ENCODE data around the gene LDLRAD3. TPM values are rescaled to one million over a fixed set of nuclear protein-coding genes. Genes with fewer than 3 reads are reported as not detected.

The LDLRAD3 gene
- total RNA-seq, 2 donors from 2014 or later = 19.2 to 30.6 TPM

DNA sequence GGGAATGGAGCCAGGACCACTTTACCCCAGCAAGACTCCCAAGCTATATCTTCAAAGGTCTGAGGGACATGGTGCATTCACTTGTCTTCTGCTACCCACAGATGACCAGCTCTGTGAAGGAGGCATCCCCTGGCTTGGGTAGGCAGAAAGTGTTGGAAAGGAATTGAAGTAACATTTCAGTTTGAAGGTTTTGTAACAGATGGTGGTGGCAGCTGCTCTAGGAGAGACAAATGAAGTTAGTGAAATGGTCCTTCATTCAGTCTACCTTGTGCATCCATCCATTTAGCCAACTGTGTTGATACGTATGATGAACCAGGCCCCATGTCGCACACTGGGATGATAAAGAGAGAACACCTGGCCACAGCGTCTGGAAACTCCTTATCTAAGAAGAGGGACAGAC, 204.8 kb downstream of the LDLRAD3 start:
- no peak overlapping the region for H3K4me3 Mint-ChIP-seq
- 92 to 100% methylated on average over 3 of the region's 3 CpGs for WGBS, 2 experiments (ENCODE audit: insufficient coverage in 1 of 2, insufficient read length in 1 of 2)

DNA sequence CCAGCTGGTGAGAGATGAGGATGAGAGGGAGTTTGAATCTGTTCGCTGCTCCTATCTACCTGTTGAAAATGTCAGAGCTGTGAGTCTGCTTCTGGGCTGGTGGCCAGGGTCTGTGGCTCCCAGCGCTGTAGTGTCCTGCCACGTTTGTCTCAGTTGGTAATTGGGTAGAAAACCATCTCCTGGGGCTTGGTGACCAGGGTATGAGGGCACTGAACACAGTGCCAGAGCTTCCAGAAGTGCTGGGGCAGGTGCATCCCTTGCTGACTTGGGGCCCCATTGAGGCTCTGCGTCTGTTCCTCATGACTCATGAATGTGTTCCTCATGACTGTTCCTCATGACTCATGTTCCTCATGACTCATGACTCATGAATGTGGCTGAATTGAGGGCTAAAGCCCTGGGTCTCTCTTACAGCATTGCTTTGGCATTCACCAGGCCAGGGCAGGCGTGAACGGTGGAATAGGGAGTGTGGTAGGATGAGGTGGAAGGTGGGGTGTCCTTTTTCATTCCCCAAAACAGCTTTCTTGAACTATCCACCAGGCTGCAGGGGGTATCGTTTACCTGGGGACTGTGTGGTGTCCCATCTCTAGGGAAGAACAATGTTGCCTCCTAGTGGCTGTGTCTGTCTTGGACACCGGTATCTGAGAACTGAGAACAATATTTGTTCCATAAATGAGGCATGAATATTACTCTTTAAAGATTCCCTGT, 205.8 kb downstream of the LDLRAD3 start:
- H3K27me3 Mint-ChIP-seq (ENCODE audit: insufficient read depth) = no peaks in the 10 kb centered on the region
- H3K9me3 Mint-ChIP-seq = no peaks in the 10 kb centered on the region
- H3K27ac ChIP-seq (ENCODE audit: low read depth, low read length) = peak overlapping the region; percentile 9
- H3K4me1 ChIP-seq (ENCODE audit: control insufficient read depth, insufficient read depth, low read length) = peaks cover 7% of the 10 kb centered on the region
- no peak overlapping the region for H3K4me3 ChIP-seq (ENCODE audit: low read length)
- peak; percentile 93 for DNase-seq
- H3K27me3 ChIP-seq (ENCODE audit: control insufficient read depth, insufficient read depth, low read length, poor library complexity, severe bottlenecking) = no peaks in the 10 kb centered on the region
- peak overlapping the region; percentile 96 for H3K27ac Mint-ChIP-seq
- WGBS, 2 experiments (ENCODE audit: insufficient coverage in 1 of 2, insufficient read length in 1 of 2) = 69 to 70% methylated on average over 4 to 8 of the region's 8 CpGs
- H3K4me3 Mint-ChIP-seq = no peak overlapping the region
- H3K9ac ChIP-seq (ENCODE audit: extremely low read depth, low read length, poor library complexity, severe bottlenecking) = no peak overlapping the region
- TF ChIP-seq, protein P1, sequence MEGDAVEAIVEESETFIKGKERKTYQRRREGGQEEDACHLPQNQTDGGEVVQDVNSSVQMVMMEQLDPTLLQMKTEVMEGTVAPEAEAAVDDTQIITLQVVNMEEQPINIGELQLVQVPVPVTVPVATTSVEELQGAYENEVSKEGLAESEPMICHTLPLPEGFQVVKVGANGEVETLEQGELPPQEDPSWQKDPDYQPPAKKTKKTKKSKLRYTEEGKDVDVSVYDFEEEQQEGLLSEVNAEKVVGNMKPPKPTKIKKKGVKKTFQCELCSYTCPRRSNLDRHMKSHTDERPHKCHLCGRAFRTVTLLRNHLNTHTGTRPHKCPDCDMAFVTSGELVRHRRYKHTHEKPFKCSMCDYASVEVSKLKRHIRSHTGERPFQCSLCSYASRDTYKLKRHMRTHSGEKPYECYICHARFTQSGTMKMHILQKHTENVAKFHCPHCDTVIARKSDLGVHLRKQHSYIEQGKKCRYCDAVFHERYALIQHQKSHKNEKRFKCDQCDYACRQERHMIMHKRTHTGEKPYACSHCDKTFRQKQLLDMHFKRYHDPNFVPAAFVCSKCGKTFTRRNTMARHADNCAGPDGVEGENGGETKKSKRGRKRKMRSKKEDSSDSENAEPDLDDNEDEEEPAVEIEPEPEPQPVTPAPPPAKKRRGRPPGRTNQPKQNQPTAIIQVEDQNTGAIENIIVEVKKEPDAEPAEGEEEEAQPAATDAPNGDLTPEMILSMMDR (conservative IDR thresholded peaks at IDR 0.05) = peak; percentile 79
- peaks cover 5% of the 10 kb centered on the region for H3K36me3 ChIP-seq (ENCODE audit: control insufficient read depth, insufficient read depth, low read length)
- H3K36me3 Mint-ChIP-seq (ENCODE audit: low read depth) = peaks cover 24% of the 10 kb centered on the region
- peaks cover 34% of the 10 kb centered on the region for H3K4me1 Mint-ChIP-seq
- no peaks in the 10 kb centered on the region for H3K9me3 ChIP-seq (ENCODE audit: control insufficient read depth, low read length)

More for the DNA sequence above, 204.8 kb downstream of the LDLRAD3 start:
- Histone ChIP-seq H3K36me3 (ENCODE audit: control insufficient read depth, insufficient read depth, low read length) (peaks cover 5% of the 10 kb centered on the region), H3K27me3 (ENCODE audit: control insufficient read depth, insufficient read depth, low read length, poor library complexity, severe bottlenecking) (no peaks in the 10 kb centered on the region), H3K4me1 (ENCODE audit: control insufficient read depth, insufficient read depth, low read length) (peaks cover 7% of the 10 kb centered on the region), H3K9ac (ENCODE audit: extremely low read depth, low read length, poor library complexity, severe bottlenecking) (no peak overlapping the region), H3K9me3 (ENCODE audit: control insufficient read depth, low read length) (no peaks in the 10 kb centered on the region), H3K27ac (ENCODE audit: low read depth, low read length) (no peak overlapping the region), H3K4me3 (ENCODE audit: low read length) (no peak overlapping the region)
- TF ChIP-seq, protein P1 (conservative IDR thresholded peaks at IDR 0.05) = no peak
- peak overlapping the region; percentile 96 for H3K27ac Mint-ChIP-seq
- H3K36me3 Mint-ChIP-seq (ENCODE audit: low read depth) = peaks cover 22% of the 10 kb centered on the region
- no peaks in the 10 kb centered on the region for H3K27me3 Mint-ChIP-seq (ENCODE audit: insufficient read depth)
- no peak for DNase-seq
- H3K4me1 Mint-ChIP-seq = peaks cover 34% of the 10 kb centered on the region
- H3K9me3 Mint-ChIP-seq = peaks cover under 1% of the 10 kb centered on the region

DNA sequence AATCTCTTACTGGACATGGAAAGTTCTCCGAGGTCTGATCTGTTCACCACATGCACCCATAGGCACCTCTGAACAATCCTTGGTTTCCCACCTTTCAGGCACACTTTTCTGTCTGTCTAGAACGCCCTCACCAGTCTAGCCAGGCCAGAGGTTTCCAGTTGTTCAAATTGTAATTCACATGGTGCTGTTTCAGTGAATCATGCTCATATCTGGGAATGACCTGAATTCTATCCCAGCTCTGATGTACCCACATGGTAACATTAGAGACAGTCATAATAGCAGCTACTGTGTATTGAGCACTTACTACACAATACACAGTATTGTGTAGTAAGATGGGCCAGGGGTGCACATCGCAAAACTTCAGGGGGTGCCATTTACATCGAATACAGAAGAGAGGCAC, 207.1 kb downstream of the LDLRAD3 start:
- no peak overlapping the region for H3K4me3 ChIP-seq (ENCODE audit: low read length)
- H3K4me1 Mint-ChIP-seq = peaks cover 32% of the 10 kb centered on the region
- H3K4me3 Mint-ChIP-seq = no peak overlapping the region
- TF ChIP-seq, protein P1 (conservative IDR thresholded peaks at IDR 0.05) = no peak
- no peaks in the 10 kb centered on the region for H3K9me3 Mint-ChIP-seq
- peaks cover 7% of the 10 kb centered on the region for H3K4me1 ChIP-seq (ENCODE audit: control insufficient read depth, insufficient read depth, low read length)
- no peak overlapping the region for H3K27ac ChIP-seq (ENCODE audit: low read depth, low read length)
- H3K36me3 Mint-ChIP-seq (ENCODE audit: low read depth) = peaks cover 28% of the 10 kb centered on the region
- WGBS, 2 experiments (ENCODE audit: insufficient coverage in 1 of 2, insufficient read length in 1 of 2) = 94 to 100% methylated on average over 3 to 4 of the region's 4 CpGs
- H3K9ac ChIP-seq (ENCODE audit: extremely low read depth, low read length, poor library complexity, severe bottlenecking) = no peak overlapping the region
- H3K9me3 ChIP-seq (ENCODE audit: control insufficient read depth, low read length) = no peaks in the 10 kb centered on the region
- H3K36me3 ChIP-seq (ENCODE audit: control insufficient read depth, insufficient read depth, low read length) = peaks cover 5% of the 10 kb centered on the region
- H3K27me3 ChIP-seq (ENCODE audit: control insufficient read depth, insufficient read depth, low read length, poor library complexity, severe bottlenecking) = no peaks in the 10 kb centered on the region
- no peak for DNase-seq
- H3K27ac Mint-ChIP-seq = peak overlapping the region; percentile 90
- no peaks in the 10 kb centered on the region for H3K27me3 Mint-ChIP-seq (ENCODE audit: insufficient read depth)
